ENCODE data around the gene ADGRB3. TPM values are rescaled to one million over a fixed set of nuclear protein-coding genes. Genes with fewer than 3 reads are reported as not detected.

The ADGRB3 gene
- total RNA-seq, 1 donor from 2014 or later, result 2.4 TPM

DNA sequence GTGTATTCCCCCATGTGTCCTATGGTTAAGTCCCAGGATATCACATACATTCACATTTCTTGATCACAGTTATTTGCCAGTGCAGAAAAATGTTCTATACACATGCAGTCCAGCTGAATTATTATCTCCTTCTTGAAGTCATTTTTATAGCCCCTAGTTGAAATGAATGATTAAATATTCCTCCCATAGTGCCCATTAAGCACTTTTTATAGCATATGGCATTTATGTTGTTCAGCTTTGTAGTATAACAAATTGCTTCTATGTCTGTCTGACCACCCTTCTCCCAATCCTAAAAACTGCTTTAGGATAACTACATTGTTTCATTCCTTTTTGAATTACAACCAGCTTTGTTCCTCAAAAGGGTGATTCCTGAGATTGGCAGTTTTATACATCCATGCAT is 123.5 kb downstream of the ADGRB3 start:
- Mint-ChIP-seq H3K4me3 (ENCODE audit: unreplicated experiment) (no peak overlapping the region), H3K4me1 (ENCODE audit: unreplicated experiment) (no peaks in the 10 kb centered on the region)

DNA sequence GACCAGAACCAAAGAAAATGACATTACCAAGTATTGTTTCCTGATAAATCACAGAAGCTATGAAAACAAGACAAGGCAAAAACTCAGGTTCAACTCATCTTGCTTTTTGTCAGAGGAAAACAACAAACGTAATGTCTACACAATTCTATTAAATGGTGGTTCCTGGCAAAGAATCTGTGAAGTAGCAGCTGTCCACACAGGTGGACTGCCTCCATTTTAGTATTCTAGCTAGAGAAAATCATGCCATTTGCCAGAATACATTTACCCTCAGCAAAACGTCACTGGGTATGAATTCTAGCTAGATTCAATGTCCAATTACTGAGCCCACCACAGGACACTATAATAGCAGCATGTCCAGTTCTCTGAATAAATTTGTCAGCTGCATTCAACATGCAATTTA is 125.4 kb downstream of the ADGRB3 start:
- TF ChIP-seq, protein P1, sequence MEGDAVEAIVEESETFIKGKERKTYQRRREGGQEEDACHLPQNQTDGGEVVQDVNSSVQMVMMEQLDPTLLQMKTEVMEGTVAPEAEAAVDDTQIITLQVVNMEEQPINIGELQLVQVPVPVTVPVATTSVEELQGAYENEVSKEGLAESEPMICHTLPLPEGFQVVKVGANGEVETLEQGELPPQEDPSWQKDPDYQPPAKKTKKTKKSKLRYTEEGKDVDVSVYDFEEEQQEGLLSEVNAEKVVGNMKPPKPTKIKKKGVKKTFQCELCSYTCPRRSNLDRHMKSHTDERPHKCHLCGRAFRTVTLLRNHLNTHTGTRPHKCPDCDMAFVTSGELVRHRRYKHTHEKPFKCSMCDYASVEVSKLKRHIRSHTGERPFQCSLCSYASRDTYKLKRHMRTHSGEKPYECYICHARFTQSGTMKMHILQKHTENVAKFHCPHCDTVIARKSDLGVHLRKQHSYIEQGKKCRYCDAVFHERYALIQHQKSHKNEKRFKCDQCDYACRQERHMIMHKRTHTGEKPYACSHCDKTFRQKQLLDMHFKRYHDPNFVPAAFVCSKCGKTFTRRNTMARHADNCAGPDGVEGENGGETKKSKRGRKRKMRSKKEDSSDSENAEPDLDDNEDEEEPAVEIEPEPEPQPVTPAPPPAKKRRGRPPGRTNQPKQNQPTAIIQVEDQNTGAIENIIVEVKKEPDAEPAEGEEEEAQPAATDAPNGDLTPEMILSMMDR (IDR thresholded peaks at IDR 0.05; ENCODE audit: unreplicated experiment), result no peak
- no peaks in the 10 kb centered on the region for H3K9me3 Mint-ChIP-seq (ENCODE audit: unreplicated experiment)
- no peak overlapping the region for H3K27ac Mint-ChIP-seq (ENCODE audit: unreplicated experiment)
- H3K4me1 Mint-ChIP-seq (ENCODE audit: unreplicated experiment), result no peaks in the 10 kb centered on the region
- H3K4me3 Mint-ChIP-seq (ENCODE audit: unreplicated experiment), result no peak overlapping the region
- H3K27me3 Mint-ChIP-seq (ENCODE audit: unreplicated experiment), result no peaks in the 10 kb centered on the region
- DNase-seq (ENCODE audit: low spot score), result no peak
- no peaks in the 10 kb centered on the region for H3K36me3 Mint-ChIP-seq (ENCODE audit: low read depth, unreplicated experiment)

More for the DNA sequence above, 123.5 kb downstream of the ADGRB3 start:
- no peaks in the 10 kb centered on the region for H3K36me3 Mint-ChIP-seq (ENCODE audit: low read depth, unreplicated experiment)
- no peak for DNase-seq (ENCODE audit: low spot score)
- H3K27ac Mint-ChIP-seq (ENCODE audit: unreplicated experiment), result no peak overlapping the region
- TF ChIP-seq, protein P1 (IDR thresholded peaks at IDR 0.05; ENCODE audit: unreplicated experiment), result no peak
- H3K9me3 Mint-ChIP-seq (ENCODE audit: unreplicated experiment), result no peaks in the 10 kb centered on the region
- no peaks in the 10 kb centered on the region for H3K27me3 Mint-ChIP-seq (ENCODE audit: unreplicated experiment)

DNA sequence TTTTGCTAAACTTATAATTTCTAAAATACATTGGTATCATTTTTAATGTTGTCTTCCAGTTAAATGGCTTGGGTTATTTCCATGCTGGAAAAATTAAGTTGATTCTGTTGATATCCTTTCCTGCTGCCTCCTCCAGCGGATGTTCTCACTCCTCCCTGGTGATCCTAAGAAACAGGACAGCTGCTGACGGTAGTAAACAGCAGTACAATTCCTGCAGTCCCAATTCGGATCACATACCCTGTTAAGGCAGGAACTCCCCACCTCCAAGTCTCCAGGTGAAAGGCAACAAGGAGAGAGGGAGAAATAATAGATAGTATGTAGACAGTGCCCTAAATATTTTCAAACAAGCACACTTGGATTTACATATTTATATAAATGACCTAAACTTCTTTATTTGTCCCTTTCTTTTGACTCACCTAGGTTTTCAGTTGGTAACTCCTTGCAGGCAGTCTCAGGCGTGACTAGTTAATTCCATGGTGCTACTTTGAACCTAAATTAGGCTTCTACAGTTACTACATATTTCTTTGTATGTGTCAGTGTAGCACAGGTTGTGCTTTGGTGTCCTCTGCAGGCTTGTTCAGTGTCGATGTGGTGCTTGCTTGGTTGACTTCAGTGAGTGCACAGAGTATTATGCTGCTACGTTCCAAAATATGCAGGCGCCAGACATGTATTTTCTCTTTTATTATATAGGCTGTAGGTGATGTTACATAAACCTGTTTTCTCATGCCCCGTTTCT is 126.0 kb downstream of the ADGRB3 start:
- no peaks in the 10 kb centered on the region for H3K4me1 Mint-ChIP-seq (ENCODE audit: unreplicated experiment)
- TF ChIP-seq, protein P1 (IDR thresholded peaks at IDR 0.05; ENCODE audit: unreplicated experiment), result no peak
- H3K9me3 Mint-ChIP-seq (ENCODE audit: unreplicated experiment), result no peaks in the 10 kb centered on the region
- H3K36me3 Mint-ChIP-seq (ENCODE audit: low read depth, unreplicated experiment), result no peaks in the 10 kb centered on the region
- no peaks in the 10 kb centered on the region for H3K27me3 Mint-ChIP-seq (ENCODE audit: unreplicated experiment)
- no peak overlapping the region for H3K27ac Mint-ChIP-seq (ENCODE audit: unreplicated experiment)
- DNase-seq (ENCODE audit: low spot score), result no peak
- H3K4me3 Mint-ChIP-seq (ENCODE audit: unreplicated experiment), result no peak overlapping the region

DNA sequence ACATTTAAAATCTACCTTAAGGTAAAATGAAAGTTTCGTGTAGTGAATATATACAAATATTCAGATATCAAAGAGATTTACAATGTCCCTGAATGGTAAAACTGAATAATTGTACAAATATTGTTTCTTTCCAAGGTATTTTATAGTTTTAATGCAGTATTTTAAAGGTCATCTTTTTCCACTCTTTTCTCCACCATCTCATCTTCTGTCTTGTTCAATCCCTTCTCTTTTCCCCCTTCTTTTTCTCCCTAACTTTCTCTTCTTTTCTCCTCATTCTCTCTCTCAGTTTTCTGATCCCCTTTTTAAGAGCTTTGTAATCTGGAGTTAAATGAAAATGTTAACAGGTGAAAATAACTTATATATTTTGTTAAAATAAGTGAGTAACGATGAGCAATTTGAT is 126.9 kb downstream of the ADGRB3 start:
- Mint-ChIP-seq H3K4me3 (ENCODE audit: unreplicated experiment) (no peak overlapping the region), H3K27me3 (ENCODE audit: unreplicated experiment) (no peaks in the 10 kb centered on the region), H3K4me1 (ENCODE audit: unreplicated experiment) (no peaks in the 10 kb centered on the region), H3K36me3 (ENCODE audit: low read depth, unreplicated experiment) (no peaks in the 10 kb centered on the region), H3K27ac (ENCODE audit: unreplicated experiment) (no peak overlapping the region), H3K9me3 (ENCODE audit: unreplicated experiment) (no peaks in the 10 kb centered on the region)
- TF ChIP-seq, protein P1 (IDR thresholded peaks at IDR 0.05; ENCODE audit: unreplicated experiment), result no peak
- DNase-seq (ENCODE audit: low spot score), result no peak

DNA sequence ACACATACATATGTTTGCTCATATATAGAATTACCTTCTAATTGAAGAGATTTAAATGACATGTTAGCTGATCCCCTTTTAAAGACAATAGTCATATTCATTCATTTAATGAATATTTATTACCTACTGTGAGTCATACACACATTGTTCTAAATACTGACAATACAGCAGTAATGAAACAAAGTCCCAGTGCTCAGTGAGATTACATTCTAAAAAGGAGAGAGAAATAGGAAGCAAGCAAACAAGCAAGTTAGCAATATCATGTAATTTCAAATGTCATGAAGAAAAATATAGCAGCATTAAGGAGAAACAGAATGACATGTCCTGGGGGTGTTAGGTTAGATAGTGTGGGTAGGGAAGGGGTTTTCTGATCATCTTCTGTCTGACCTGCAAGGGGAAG is 136.3 kb downstream of the ADGRB3 start:
- Mint-ChIP-seq H3K36me3 (ENCODE audit: low read depth, unreplicated experiment) (no peaks in the 10 kb centered on the region), H3K27me3 (ENCODE audit: unreplicated experiment) (no peaks in the 10 kb centered on the region), H3K4me3 (ENCODE audit: unreplicated experiment) (no peak overlapping the region), H3K4me1 (ENCODE audit: unreplicated experiment) (no peaks in the 10 kb centered on the region), H3K27ac (ENCODE audit: unreplicated experiment) (no peak overlapping the region), H3K9me3 (ENCODE audit: unreplicated experiment) (no peaks in the 10 kb centered on the region)
- TF ChIP-seq, protein P1 (IDR thresholded peaks at IDR 0.05; ENCODE audit: unreplicated experiment), result no peak
- no peak for DNase-seq (ENCODE audit: low spot score)
